C4-2B (cell line): ENCODE measurements around the gene USP43.

ENCODE experiments used
- H3K27ac ChIP-seq: fragments of 450-650 bp; 2 replicates; pipeline ENCODE4 v1.5.1; 2017
- CTCF ChIP-seq: fragments of 450-650 bp; conservative IDR thresholded peaks from 2 replicates; pipeline ENCODE4 v1.5.1; 2017; ENCODE audit warnings: mild to moderate bottlenecking
- ZFX ChIP-seq: fragments of 450-650 bp; IDR thresholded peaks from 2 replicates; pipeline ENCODE4 v1.6.1; 2017

Gene USP43

GRCh38 chr17:9714801-9715200 is 69.5 kb downstream of the USP43 start:
- H3K27ac ChIP-seq = no peak overlapping the region
- TF ChIP-seq CTCF (no peak), ZFX (no peak)

DNA sequence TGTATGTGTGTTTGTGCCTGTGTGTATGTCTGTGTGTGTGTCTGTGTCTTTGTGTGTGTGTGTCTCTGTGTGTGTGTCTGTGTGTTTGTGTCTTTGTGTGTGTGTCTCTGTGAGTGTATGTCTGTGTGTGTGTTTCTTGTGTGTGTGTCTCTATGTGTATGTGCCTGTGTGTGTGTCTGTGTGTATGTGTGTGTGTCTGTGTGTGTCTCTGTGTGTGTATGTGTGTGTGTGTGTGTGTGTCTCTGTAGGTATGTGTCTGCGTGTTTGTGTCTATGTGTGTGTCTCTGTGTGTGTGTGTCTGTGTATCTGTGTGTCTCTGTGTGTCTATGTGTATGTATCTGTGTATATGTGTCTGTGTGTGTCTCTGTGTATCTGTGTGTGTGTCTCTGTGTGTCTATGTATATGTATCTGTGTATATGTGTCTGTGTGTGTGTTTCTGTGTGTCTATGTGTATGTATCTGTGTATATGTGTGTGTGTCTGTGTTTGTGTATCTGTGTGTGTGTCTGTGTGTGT is 70.2 kb downstream of the USP43 start:
- no peak overlapping the region for H3K27ac ChIP-seq
- TF ChIP-seq CTCF (no peak), ZFX (no peak)

DNA sequence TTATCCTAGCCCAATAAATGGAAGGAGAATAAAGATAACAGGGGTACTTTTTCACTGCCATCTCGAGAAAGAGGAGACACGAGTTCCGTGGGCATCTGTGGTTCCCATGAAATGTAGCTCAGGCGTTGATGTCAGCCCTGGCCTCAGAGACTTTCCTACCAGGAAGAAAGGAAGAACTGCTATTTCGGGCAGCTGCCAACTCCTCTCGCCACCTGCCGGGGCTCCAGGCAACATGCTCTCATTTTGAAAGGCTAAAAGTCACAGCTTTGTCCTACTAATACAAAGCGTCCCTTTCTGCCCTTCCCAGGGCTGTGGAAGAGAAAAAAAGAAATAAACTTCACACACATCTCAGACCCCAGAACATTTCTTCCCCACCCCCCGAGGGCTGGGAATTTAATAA is 80.3 kb downstream of the USP43 start:
- no peak overlapping the region for H3K27ac ChIP-seq
- TF ChIP-seq CTCF (no peak), ZFX (no peak)

DNA sequence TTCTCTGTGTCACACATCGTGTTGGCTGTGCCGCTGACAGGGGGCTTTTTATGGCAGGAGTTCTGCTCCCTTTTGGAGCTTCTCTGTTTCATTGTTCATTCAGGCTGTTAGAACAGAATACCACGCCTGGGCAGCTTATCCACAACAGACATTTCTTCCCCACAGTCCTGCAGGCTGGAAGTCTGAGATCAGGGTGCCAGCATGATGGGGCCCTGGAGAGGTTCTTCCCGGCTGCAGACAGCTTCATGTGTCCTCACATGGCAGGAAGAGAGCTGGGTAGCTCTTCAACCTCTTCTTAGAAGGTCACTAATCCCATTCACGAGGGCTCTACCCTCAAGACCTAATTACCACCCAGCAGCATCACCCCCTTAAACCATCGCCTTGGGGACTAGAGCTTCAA is 81.0 kb downstream of the USP43 start:
- TF ChIP-seq ZFX = no peak
- TF ChIP-seq CTCF = no peak
- no peak overlapping the region for H3K27ac ChIP-seq

GRCh38 chr17:9728005-9728404 is 82.7 kb downstream of the USP43 start:
- TF ChIP-seq CTCF (no peak), ZFX (no peak)
- no peak overlapping the region for H3K27ac ChIP-seq

GRCh38 chr17:9728564-9728963 is 83.2 kb downstream of the USP43 start:
- no peak overlapping the region for H3K27ac ChIP-seq
- TF ChIP-seq CTCF (no peak), ZFX (no peak)

DNA sequence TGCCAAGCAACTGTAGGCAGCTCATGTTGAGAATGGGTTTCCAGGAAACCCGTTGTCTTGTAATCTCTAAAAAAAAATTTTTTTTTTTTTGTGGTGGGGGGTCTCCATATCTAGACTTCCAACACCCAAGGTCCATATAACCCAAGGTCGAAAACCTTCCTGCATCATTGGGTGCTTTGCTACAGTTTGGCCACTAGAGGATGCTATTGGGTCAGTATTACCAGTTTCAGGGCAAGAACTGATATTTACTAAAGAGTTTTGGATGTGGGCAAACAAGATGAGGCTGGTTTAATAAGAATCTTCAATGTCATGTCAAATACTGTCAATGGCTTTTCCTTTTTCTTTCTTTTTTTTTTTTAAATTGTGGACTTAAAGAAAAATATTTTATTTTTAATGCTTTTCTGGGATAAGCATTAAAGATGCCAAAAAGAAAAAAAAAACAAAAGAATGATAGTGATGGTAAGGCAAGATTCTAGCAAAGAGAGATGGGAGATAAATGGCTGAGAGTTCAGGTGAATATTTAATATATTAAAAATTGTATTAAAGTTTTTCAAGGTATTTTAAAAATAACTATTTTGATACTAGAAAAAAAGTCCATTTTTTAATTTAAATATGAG is 83.8 kb downstream of the USP43 start:
- TF ChIP-seq CTCF (peak; percentile 100), ZFX (no peak)
- no peak overlapping the region for H3K27ac ChIP-seq
